H1 (cell line): Measurements from ENCODE around the gene UBR7. TPM values are rescaled to one million over a fixed set of nuclear protein-coding genes. Genes with fewer than 3 reads are reported as not detected.

Experiments used
- CTCF ChIA-PET: fragments of 300-600 bp; sonication (Branson Sonifier 250); formaldehyde crosslinking; loops from one replicate; lab custom pipeline; 2021; ENCODE audit not compliant: partially characterized antibody; lab: Charles Lee
- POLR2A ChIA-PET: fragments of 300-600 bp; sonication (Branson Sonifier 250); formaldehyde crosslinking; loops from one replicate; lab custom pipeline; 2021; ENCODE audit warnings: inconsistent platforms; ENCODE audit not compliant: partially characterized antibody; lab: Charles Lee
- DNase-seq, 2 experiments: peaks; one replicate each; pipeline versions ENCODE4 v3.0.0 to v3.0.0-alpha.2; 2010 to 2022; ENCODE audit warnings: low spot score in 2 of 2, low read depth in 1 of 2, mixed read lengths in 1 of 2
- FAIRE-seq: peaks from 2 replicates; lab custom pipeline; 2011; peaks lifted over from hg19 to GRCh38; lab: Jason Lieb, UNC
- H2AFZ ChIP-seq: 2 replicates; pipeline ENCODE4 v1.8.1; 2012; ENCODE audit warnings: low read length, inconsistent platforms
- H2AK5ac ChIP-seq: 2 replicates; pipeline ENCODE4 v1.6.1; 2013; ENCODE audit warnings: low read depth, low read length
- H2BK120ac ChIP-seq: replicated peaks from 2 replicates; pipeline ENCODE3; 2013; ENCODE audit warnings: low read depth, low read length, inconsistent platforms
- H2BK12ac ChIP-seq: 2 replicates; pipeline ENCODE4 v1.6.1; 2013; ENCODE audit warnings: low read depth, low read length
- H2BK15ac ChIP-seq: 2 replicates; pipeline ENCODE4 v1.6.1; 2013; ENCODE audit warnings: low read length
- H2BK20ac ChIP-seq: 2 replicates; pipeline ENCODE4 v1.6.1; 2013; ENCODE audit warnings: low read length
- H2BK5ac ChIP-seq: 2 replicates; pipeline ENCODE4 v1.6.1; 2013; ENCODE audit warnings: low read depth, low read length
- H3K14ac ChIP-seq: 2 replicates; pipeline ENCODE4 v1.6.1; 2013; ENCODE audit warnings: inconsistent platforms; ENCODE audit not compliant: insufficient read length
- H3K18ac ChIP-seq: 2 replicates; pipeline ENCODE4 v1.6.1; 2013; ENCODE audit warnings: low read length; ENCODE audit errors: extremely low read depth
- H3K23ac ChIP-seq: 2 replicates; pipeline ENCODE4 v1.6.1; 2013; ENCODE audit warnings: inconsistent platforms; ENCODE audit not compliant: insufficient read length
- H3K23me2 ChIP-seq: 2 replicates; pipeline ENCODE4 v1.6.1; 2013; ENCODE audit warnings: low read depth, low read length
- H3K27ac ChIP-seq: 2 replicates; pipeline ENCODE4 v1.6.1; 2011; ENCODE audit warnings: low read depth, low read length, inconsistent platforms
- H3K27me3 ChIP-seq, 4 experiments: replicated peaks in 1 of 4; 1 replicate in 1 of 4; 2 replicates in 3 of 4; pipeline versions ENCODE4 v1.6.1 to v1.8.1; 2011 to 2013; ENCODE audit warnings: low read length in 3 of 4, mild to moderate bottlenecking in 3 of 4, inconsistent platforms in 2 of 4, mixed read lengths in 2 of 4, moderate library complexity in 1 of 4; ENCODE audit not compliant: control insufficient read depth in 3 of 4, insufficient read depth in 3 of 4; ENCODE audit errors: extremely low read depth in 1 of 4
- H3K36me3 ChIP-seq, 4 experiments: 2 replicates each; pipeline versions ENCODE4 v1.6.1 to v1.8.1; 2011 to 2013; ENCODE audit warnings: mild to moderate bottlenecking in 4 of 4, low read length in 3 of 4, moderate library complexity in 2 of 4, control low read depth in 1 of 4, inconsistent platforms in 1 of 4; ENCODE audit not compliant: insufficient read depth in 4 of 4, control insufficient read depth in 2 of 4
- H3K4ac ChIP-seq: replicated peaks from 2 replicates; pipeline ENCODE3; 2013; ENCODE audit warnings: low read length, low read depth, mixed read lengths, inconsistent platforms; ENCODE audit not compliant: insufficient read length
- H3K4me1 ChIP-seq, 4 experiments: replicated peaks in 1 of 4; 1 replicate in 1 of 4; 2 replicates in 3 of 4; pipeline versions ENCODE4 v1.6.1 to v1.8.1; 2011 to 2013; ENCODE audit warnings: low read length in 3 of 4, inconsistent platforms in 2 of 4, mixed read lengths in 1 of 4; ENCODE audit not compliant: insufficient read depth in 4 of 4, control insufficient read depth in 3 of 4
- H3K4me2 ChIP-seq, 2 experiments: 2 replicates each; pipeline versions ENCODE4 v1.6.1 to v1.8.1; 2011 to 2013; ENCODE audit warnings: low read depth in 2 of 2, low read length in 2 of 2, control low read depth in 1 of 2, inconsistent platforms in 1 of 2, mild to moderate bottlenecking in 1 of 2; ENCODE audit not compliant: insufficient read depth in 1 of 2
- H3K4me3 ChIP-seq, 4 experiments: fragments of 200-600, 300-600 bp in 1 of 4; sonication (generic), shearing (Covaris generic), sonication (Bioruptor Twin) in 1 of 4; 2 replicates each; pipeline versions ENCODE4 v1.5.1 to v1.8.1; 2011 to 2016; ENCODE audit warnings: low read length in 4 of 4, low read depth in 3 of 4, control low read depth in 2 of 4, inconsistent platforms in 2 of 4, mild to moderate bottlenecking in 2 of 4, mixed read lengths in 1 of 4, moderate library complexity in 1 of 4; ENCODE audit not compliant: insufficient read depth in 2 of 4; ENCODE audit errors: extremely low read depth in 1 of 4
- H3K56ac ChIP-seq: replicated peaks from 2 replicates; pipeline ENCODE3; 2013; ENCODE audit warnings: low read depth, mild to moderate bottlenecking, mixed read lengths, low read length, inconsistent platforms; ENCODE audit not compliant: insufficient read length
- H3K79me1 ChIP-seq: 2 replicates; pipeline ENCODE4 v1.6.1; 2013; ENCODE audit warnings: low read depth, low read length, control low read depth
- H3K79me2 ChIP-seq, 2 experiments: 2 replicates each; pipeline versions ENCODE4 v1.6.1 to v1.8.1; 2012 to 2013; ENCODE audit warnings: low read length in 2 of 2, mild to moderate bottlenecking in 2 of 2, inconsistent platforms in 1 of 2; ENCODE audit not compliant: insufficient read depth in 2 of 2, control insufficient read depth in 1 of 2
- H3K9ac ChIP-seq, 4 experiments: replicated peaks in 1 of 4; 1 replicate in 1 of 4; 2 replicates in 3 of 4; pipeline versions ENCODE4 v1.6.1 to v1.8.1; 2011 to 2013; ENCODE audit warnings: low read depth in 3 of 4, low read length in 3 of 4, control low read depth in 2 of 4, mild to moderate bottlenecking in 2 of 4, moderate library complexity in 2 of 4, inconsistent platforms in 1 of 4; ENCODE audit errors: extremely low read depth in 1 of 4
- H3K9me3 ChIP-seq, 2 experiments: 2 replicates each; pipeline versions ENCODE4 v1.6.1 to v1.8.1; 2012 to 2013; ENCODE audit warnings: mild to moderate bottlenecking in 2 of 2, moderate library complexity in 2 of 2, control low read depth in 1 of 2, inconsistent platforms in 1 of 2, low read depth in 1 of 2, low read length in 1 of 2, mixed read lengths in 1 of 2; ENCODE audit not compliant: insufficient read depth in 2 of 2
- H4K20me1 ChIP-seq, 2 experiments: replicated peaks in 1 of 2; 2 replicates each; pipeline versions ENCODE3 to v1.8.1; 2011 to 2013; ENCODE audit warnings: inconsistent platforms in 2 of 2, low read length in 2 of 2, mild to moderate bottlenecking in 1 of 2; ENCODE audit not compliant: insufficient read depth in 2 of 2, control insufficient read depth in 1 of 2
- H4K5ac ChIP-seq: 2 replicates; pipeline ENCODE4 v1.6.1; 2013; ENCODE audit warnings: low read length, low read depth, mixed read lengths, inconsistent platforms; ENCODE audit not compliant: insufficient read length
- H4K8ac ChIP-seq: 2 replicates; pipeline ENCODE4 v1.8.0; 2013; ENCODE audit warnings: mild to moderate bottlenecking, moderate library complexity, low read length, inconsistent platforms; ENCODE audit not compliant: insufficient read depth; ENCODE audit errors: extremely low read depth
- H4K91ac ChIP-seq: replicated peaks from 2 replicates; pipeline ENCODE3; 2013; ENCODE audit warnings: low read length, mixed read lengths, inconsistent platforms; ENCODE audit not compliant: insufficient read length
- WGBS, 2 experiments: shearing (Covaris generic) in 1 of 2; methylation state at CpG; one replicate each; pipeline versions ENCODE4 v1.1.6 to v1.1.7; 2013 to 2015; ENCODE audit warnings: low lambda C conversion rate in 2 of 2, mixed read lengths in 2 of 2, inconsistent platforms in 1 of 2, low coverage in 1 of 2, missing lambda C conversion rate in 1 of 2; ENCODE audit not compliant: insufficient replicate concordance in 2 of 2, insufficient coverage in 1 of 2, insufficient read length in 1 of 2; ENCODE audit errors: extremely low coverage in 1 of 2, missing lambda C conversion rate in 1 of 2; 5-methylcytosine and 5-hydroxymethylcytosine counted together
- polyA plus RNA-seq, 7 experiments: library from polyadenylated mRNA; depleted of rRNA in 3 of 7; stranded (reverse) in 5 of 7; unstranded in 2 of 7; fragments of >200 nt in 5 of 7; fragments of 200-250 nt in 2 of 7; gene quantifications; 1 replicate in 5 of 7; 2 replicates in 1 of 7; 4 replicates in 1 of 7; pipeline versions ENCODE4 v1.2.1 to v1.2.3, GENCODE V29; 2011 to 2013; ENCODE audit warnings: missing spikeins in 2 of 7, mixed read lengths in 2 of 7
- total RNA-seq: library from RNA; stranded (reverse); fragmentation: NEBNext Ultra II Directional; extraction: Animal tissue kit (Norgen Biotek cat#: 25700); gene quantifications from 2 replicates; pipeline ENCODE4 v1.2.1, GENCODE V29; 2021
- TF ChIP-seq, protein P1 (sequence below): IDR thresholded peaks from 2 replicates; pipeline ENCODE4 v1.6.1; 2011; ENCODE audit warnings: low read length, improper control_type of control experiment

The UBR7 gene
- total and polyA plus RNA-seq, 2 of the 8 experiments (the other 6 are each of a cell fraction or from before 2014, with no cell fraction given): 20.1 to 28.4 TPM

DNA sequence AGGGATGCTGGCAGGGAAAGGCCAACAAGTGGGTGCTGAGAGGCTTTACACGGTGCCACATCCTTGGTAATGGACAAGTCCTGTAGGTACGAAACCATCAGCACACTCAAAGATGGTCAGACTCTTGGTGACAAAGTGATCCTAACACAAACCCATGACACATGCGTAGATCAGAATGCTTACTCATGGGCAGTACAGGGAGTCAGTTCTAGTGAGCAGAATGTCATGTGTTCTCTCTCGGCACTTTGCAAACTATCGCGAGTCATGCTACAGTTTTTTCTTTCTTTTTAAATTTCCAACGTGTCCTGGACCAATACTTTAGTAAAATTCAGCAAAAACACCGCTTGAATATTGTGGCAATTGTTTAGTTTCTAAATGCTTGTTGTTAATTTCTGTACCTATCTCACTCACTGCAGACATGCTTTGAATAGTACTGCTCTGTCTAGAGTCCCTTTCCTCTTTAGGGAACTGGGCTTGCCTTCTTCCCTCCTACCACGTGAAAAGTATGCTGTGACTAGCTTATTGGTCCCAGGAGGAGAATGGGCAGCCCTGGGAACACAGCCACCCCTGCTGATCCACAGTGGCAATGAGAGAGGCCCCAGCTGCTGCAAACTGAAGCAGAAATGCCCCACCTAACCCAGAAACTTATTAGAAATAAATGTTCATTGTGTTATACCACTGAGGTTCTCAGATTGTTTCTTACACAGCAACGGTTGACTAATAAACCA is 62.4 kb downstream of the UBR7 start:
- no peak overlapping the region for H3K4me2 ChIP-seq
- H3K9me3 ChIP-seq: no peaks in the 10 kb centered on the region
- no peak overlapping the region for H4K8ac ChIP-seq
- H2BK5ac ChIP-seq: no peak overlapping the region
- H3K23me2 ChIP-seq: no peaks in the 10 kb centered on the region; the same call in 1 of the 2 replicates
- no peak overlapping the region for H2BK15ac ChIP-seq
- H3K18ac ChIP-seq: no peak overlapping the region
- CTCF ChIA-PET: interaction anchor here (1.9 kb wide), 1 partner anchor 10 kb away, joined by 5 read pairs; no protein-coding TSS in a partner anchor
- DNase-seq: no peak
- no peak overlapping the region for H3K14ac ChIP-seq
- H2BK12ac ChIP-seq: no peak overlapping the region
- 91% methylated on average over 10 of the region's 10 CpGs; no CpG with 5 or more reads in 1 of the 2 experiments for WGBS, 2 experiments
- peaks cover 0 to 3% of the 10 kb centered on the region in 2 experiments; a peak in 2 of 4 replicates for H3K79me2 ChIP-seq
- H3K56ac ChIP-seq: no peak overlapping the region
- no peaks in the 10 kb centered on the region for H3K4me1 ChIP-seq
- H3K79me1 ChIP-seq: peaks cover 3% of the 10 kb centered on the region; the same call in 1 of the 2 replicates
- peaks cover 0 to 2% of the 10 kb centered on the region in 2 experiments for H4K20me1 ChIP-seq
- H2BK20ac ChIP-seq: no peak overlapping the region
- no peak overlapping the region for H2BK120ac ChIP-seq
- H3K23ac ChIP-seq: no peak overlapping the region
- H3K27me3 ChIP-seq: no peaks in the 10 kb centered on the region
- H3K4ac ChIP-seq: no peak overlapping the region
- no peak overlapping the region for H3K27ac ChIP-seq
- no peak overlapping the region for H2AK5ac ChIP-seq
- POLR2A ChIA-PET: interaction anchor here (0.6 to 1.1 kb wide), 2 partner anchors 29 to 33 kb away, joined by 3 to 5 read pairs; no protein-coding TSS in a partner anchor
- no peak for FAIRE-seq
- H3K36me3 ChIP-seq: no peaks in the 10 kb centered on the region; a peak in 1 of 8 replicates
- H2AFZ ChIP-seq: no peak overlapping the region
- no peak overlapping the region for H3K9ac ChIP-seq
- H4K5ac ChIP-seq: no peak overlapping the region
- H4K91ac ChIP-seq: no peak overlapping the region
- no peak overlapping the region for H3K4me3 ChIP-seq
- TF ChIP-seq, protein P1, sequence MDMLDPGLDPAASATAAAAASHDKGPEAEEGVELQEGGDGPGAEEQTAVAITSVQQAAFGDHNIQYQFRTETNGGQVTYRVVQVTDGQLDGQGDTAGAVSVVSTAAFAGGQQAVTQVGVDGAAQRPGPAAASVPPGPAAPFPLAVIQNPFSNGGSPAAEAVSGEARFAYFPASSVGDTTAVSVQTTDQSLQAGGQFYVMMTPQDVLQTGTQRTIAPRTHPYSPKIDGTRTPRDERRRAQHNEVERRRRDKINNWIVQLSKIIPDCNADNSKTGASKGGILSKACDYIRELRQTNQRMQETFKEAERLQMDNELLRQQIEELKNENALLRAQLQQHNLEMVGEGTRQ: no peak
